22Rv1 (cell line): ENCODE data around the gene METAP1.

Experiments
- ZFX ChIP-seq: fragments of 450-650 bp; IDR thresholded peaks from 2 replicates; pipeline ENCODE4 v1.6.1; 2017; ENCODE audit warnings: antibody characterized with exemption, borderline replicate concordance
- TF ChIP-seq, protein P1 (sequence below): fragments of 450-650 bp; IDR thresholded peaks from 2 replicates; pipeline ENCODE4 v1.5.1; 2017; ENCODE audit warnings: mild to moderate bottlenecking

DNA sequence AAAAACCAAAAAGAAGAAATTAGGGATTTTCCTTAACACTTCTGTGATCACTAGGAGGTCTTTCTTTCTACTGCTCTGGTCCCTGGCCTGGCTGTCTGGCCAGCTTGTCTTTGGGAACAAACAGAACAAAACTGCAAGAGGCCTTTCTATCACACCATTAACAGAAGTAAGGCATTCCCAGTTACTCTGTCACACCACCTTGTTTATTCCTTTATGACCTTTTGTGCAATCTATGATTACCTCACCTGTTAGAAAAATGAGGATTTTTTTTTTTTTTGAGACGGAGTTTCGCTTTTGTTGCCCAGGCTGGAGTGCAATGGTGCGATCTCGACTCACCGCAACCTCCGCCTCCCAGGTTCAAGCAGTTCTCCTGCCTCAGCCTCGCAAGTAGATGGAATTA is 3.0 kb downstream of the METAP1 start:
- TF ChIP-seq, protein P1, sequence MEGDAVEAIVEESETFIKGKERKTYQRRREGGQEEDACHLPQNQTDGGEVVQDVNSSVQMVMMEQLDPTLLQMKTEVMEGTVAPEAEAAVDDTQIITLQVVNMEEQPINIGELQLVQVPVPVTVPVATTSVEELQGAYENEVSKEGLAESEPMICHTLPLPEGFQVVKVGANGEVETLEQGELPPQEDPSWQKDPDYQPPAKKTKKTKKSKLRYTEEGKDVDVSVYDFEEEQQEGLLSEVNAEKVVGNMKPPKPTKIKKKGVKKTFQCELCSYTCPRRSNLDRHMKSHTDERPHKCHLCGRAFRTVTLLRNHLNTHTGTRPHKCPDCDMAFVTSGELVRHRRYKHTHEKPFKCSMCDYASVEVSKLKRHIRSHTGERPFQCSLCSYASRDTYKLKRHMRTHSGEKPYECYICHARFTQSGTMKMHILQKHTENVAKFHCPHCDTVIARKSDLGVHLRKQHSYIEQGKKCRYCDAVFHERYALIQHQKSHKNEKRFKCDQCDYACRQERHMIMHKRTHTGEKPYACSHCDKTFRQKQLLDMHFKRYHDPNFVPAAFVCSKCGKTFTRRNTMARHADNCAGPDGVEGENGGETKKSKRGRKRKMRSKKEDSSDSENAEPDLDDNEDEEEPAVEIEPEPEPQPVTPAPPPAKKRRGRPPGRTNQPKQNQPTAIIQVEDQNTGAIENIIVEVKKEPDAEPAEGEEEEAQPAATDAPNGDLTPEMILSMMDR = no peak
- no peak for TF ChIP-seq ZFX
